ENCODE measurements around the gene EPC2. TPM values are rescaled to one million over a fixed set of nuclear protein-coding genes. Genes with fewer than 3 reads are reported as not detected.
"Not testable (repeated sequence)": the region's sequence is repeated elsewhere in the genome, so short reads cannot be mapped to it uniquely, and the experiment has no call there.

EPC2 gene
- total and polyA plus RNA-seq, 2 donors from 2014 or later = 7.2 to 43.9 TPM

GRCh38 chr2:148645539-148646230, 1.1 kb downstream of the EPC2 start:
- intact Hi-C loops (cut with DNase I) = no loop called here
- no peak for TF ChIP-seq CTCF (IDR thresholded peaks at IDR 0.05; ENCODE audit: borderline replicate concordance, extremely low read depth, insufficient read depth)
- peak overlapping the region; percentile 99 to 100 for H3K27ac ChIP-seq (ENCODE audit: low read depth in 2 of 2, low read length in 2 of 2)
- H3K36me3 ChIP-seq (ENCODE audit: control insufficient read depth in 2 of 3, insufficient read depth in 3 of 3, low read length in 3 of 3) = no peaks in the 10 kb centered on the region
- H3K4me3 ChIP-seq (ENCODE audit: low read length in 3 of 3) = peak overlapping the region; percentile 85 to 95 (median 93)
- H3K27me3 ChIP-seq (ENCODE audit: control insufficient read depth, insufficient read depth, low read length) = no peaks in the 10 kb centered on the region
- DNase-seq (peak; percentile 38 to 85 (median 75)), FAIRE-seq (peak; percentile 91)
- H3K9ac ChIP-seq (ENCODE audit: low read length in 3 of 3) = peak overlapping the region; percentile 51 to 88 (median 87)
- H3K9me3 ChIP-seq (ENCODE audit: control insufficient read depth in 2 of 3, insufficient read depth in 1 of 3, low read length in 3 of 3) = no peaks in the 10 kb centered on the region
- H3K4me1 ChIP-seq (ENCODE audit: control insufficient read depth in 2 of 3, insufficient read depth in 2 of 3, low read depth in 1 of 3, low read length in 3 of 3) = peaks cover 2 to 17% (median 4%) of the 10 kb centered on the region in 3 donors

GRCh38 chr2:148646231-148646559, 1.6 kb downstream of the EPC2 start:
- intact Hi-C loops (cut with DNase I) = no loop called here
- H3K36me3 ChIP-seq (ENCODE audit: control insufficient read depth in 2 of 3, insufficient read depth in 3 of 3, low read length in 3 of 3) = no peaks in the 10 kb centered on the region
- H3K27me3 ChIP-seq (ENCODE audit: control insufficient read depth, insufficient read depth, low read length) = no peaks in the 10 kb centered on the region
- peak overlapping the region in 2 of 3 donors; percentile 87 to 88 for H3K9ac ChIP-seq (ENCODE audit: low read length in 3 of 3)
- FAIRE-seq (no peak), DNase-seq (peak in 1 of 5 donors; percentile 66)
- no peaks in the 10 kb centered on the region for H3K9me3 ChIP-seq (ENCODE audit: control insufficient read depth in 2 of 3, insufficient read depth in 1 of 3, low read length in 3 of 3)
- no peak for TF ChIP-seq CTCF (IDR thresholded peaks at IDR 0.05; ENCODE audit: borderline replicate concordance, extremely low read depth, insufficient read depth)
- H3K4me1 ChIP-seq (ENCODE audit: control insufficient read depth in 2 of 3, insufficient read depth in 2 of 3, low read depth in 1 of 3, low read length in 3 of 3) = peaks cover 2 to 19% (median 4%) of the 10 kb centered on the region in 3 donors
- peak overlapping the region; percentile 85 to 95 (median 93) for H3K4me3 ChIP-seq (ENCODE audit: low read length in 3 of 3)
- no peak overlapping the region for H3K27ac ChIP-seq (ENCODE audit: low read depth in 2 of 2, low read length in 2 of 2)

- H3K9ac ChIP-seq (ENCODE audit: low read length in 3 of 3); FAIRE-seq; DNase-seq; H3K27ac ChIP-seq (ENCODE audit: low read depth in 2 of 2, low read length in 2 of 2); H3K4me3 ChIP-seq (ENCODE audit: low read length in 3 of 3); H3K36me3 ChIP-seq (ENCODE audit: control insufficient read depth in 2 of 3, insufficient read depth in 3 of 3, low read length in 3 of 3); H3K9me3 ChIP-seq (ENCODE audit: control insufficient read depth in 2 of 3, insufficient read depth in 1 of 3, low read length in 3 of 3); H3K27me3 ChIP-seq (ENCODE audit: control insufficient read depth, insufficient read depth, low read length); intact Hi-C loops (cut with DNase I): not testable (repeated sequence)
- peaks cover 2 to 20% (median 4%) of the 10 kb centered on the region in 3 donors for H3K4me1 ChIP-seq (ENCODE audit: control insufficient read depth in 2 of 3, insufficient read depth in 2 of 3, low read depth in 1 of 3, low read length in 3 of 3)
Observed at GRCh38 chr2:148647711-148648110, 3.2 kb downstream of the EPC2 start.

- TF ChIP-seq CTCF (IDR thresholded peaks at IDR 0.05; ENCODE audit: borderline replicate concordance, extremely low read depth, insufficient read depth) = no peak
- no peaks in the 10 kb centered on the region for H3K27me3 ChIP-seq (ENCODE audit: control insufficient read depth, insufficient read depth, low read length)
- no peak for FAIRE-seq
- DNase-seq = no peak
- H3K9ac ChIP-seq (ENCODE audit: low read length in 3 of 3) = no peak overlapping the region
- intact Hi-C loops (cut with DNase I) = no loop called here
- peaks cover 0 to 20% (median 4%) of the 10 kb centered on the region in 3 donors for H3K4me1 ChIP-seq (ENCODE audit: control insufficient read depth in 2 of 3, insufficient read depth in 2 of 3, low read depth in 1 of 3, low read length in 3 of 3)
- H3K4me3 ChIP-seq (ENCODE audit: low read length in 3 of 3) = no peak overlapping the region
- no peak overlapping the region for H3K27ac ChIP-seq (ENCODE audit: low read depth in 2 of 2, low read length in 2 of 2)
- H3K9me3 ChIP-seq (ENCODE audit: control insufficient read depth in 2 of 3, insufficient read depth in 1 of 3, low read length in 3 of 3) = no peaks in the 10 kb centered on the region
- H3K36me3 ChIP-seq (ENCODE audit: control insufficient read depth in 2 of 3, insufficient read depth in 3 of 3, low read length in 3 of 3) = no peaks in the 10 kb centered on the region
Observed at GRCh38 chr2:148649936-148650335, 5.4 kb downstream of the EPC2 start.

Data from kidney (tissue), 14 donors.